DMS153 treated with DMSO at 0.1 percent for 48 hours (cell line): Measurements from ENCODE around the gene EYS.

Experiments used
- DNase-seq: peaks from one replicate; lab custom pipeline; 2025; ENCODE audit not compliant: unreplicated experiment; lab: John Stamatoyannopoulos, UW

EYS gene

DNA sequence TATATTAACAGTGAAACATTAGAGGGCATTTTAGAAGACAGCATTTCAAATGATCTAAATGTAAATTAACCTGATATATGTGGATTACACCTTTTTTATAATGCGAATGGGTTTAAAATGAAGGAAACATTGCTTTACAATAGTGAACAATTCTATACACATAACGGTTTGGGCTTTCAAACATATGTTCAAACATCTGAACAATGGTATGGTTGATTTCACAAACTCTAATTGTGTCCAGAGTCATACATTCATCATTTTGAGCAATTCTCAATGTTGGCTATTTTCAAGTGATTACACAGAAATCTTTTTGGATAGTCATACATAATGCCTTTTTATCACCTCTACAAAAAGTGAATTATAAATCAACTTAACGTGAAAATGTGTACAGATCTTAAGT lies 1493.3 kb downstream of the EYS start:
- DNase-seq: no peak

DNA sequence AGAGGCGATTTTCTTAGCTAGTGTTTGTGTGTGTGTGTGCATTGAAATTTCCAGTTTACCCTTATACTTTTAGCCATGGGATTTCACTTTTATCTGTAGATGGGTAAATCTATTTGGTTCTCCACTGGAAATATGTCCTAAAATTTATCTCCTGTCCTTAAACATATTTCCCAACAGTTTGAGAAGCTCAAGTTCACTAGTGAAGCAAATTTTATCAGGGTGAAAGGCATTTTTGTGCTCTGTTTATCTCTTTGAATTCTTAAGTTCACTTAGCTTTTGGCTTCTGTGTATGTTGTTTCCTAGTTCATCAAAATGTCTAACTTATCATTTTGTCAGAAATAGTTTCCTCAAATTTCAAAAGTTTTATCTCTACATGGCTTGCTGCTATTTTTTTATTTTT lies 1509.8 kb downstream of the EYS start:
- no peak for DNase-seq

DNA sequence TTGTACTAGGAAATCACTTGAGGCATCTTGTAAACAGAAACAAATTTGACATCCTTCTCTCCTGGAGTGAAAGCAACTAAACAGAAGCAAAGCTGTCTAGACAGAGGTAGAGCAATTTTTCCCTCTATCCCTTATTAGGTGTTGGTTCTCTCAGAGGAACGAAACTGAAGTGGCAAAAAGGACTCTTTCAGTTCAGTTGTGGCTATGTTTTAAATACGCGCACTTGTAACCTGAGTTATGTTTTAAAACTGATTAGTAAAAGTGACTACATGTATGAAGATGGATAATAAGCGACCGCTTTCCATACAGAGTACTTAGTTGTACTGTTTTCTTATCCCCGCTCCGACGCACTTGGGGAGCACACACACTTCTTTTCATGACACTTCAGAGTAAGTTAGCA lies 1520.4 kb downstream of the EYS start:
- no peak for DNase-seq

DNA sequence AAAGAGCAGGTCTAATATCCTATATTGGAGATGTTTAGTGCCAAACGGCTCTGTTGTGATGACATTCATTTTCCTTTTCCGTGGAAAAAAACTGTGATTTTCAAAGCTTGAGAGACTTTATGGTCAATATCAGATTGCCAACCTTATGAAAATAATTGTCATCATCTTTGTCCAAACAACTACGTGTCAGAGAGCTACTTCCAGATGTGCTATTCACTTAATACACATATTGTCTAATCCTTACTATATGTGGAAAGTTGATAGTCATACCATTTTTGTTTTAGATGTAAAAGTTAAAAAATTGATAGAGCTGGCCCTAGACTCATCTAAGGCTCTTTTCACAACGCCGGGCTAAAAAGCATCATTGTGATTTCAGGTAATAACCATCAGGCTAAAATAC lies 1521.4 kb downstream of the EYS start:
- no peak for DNase-seq

DNA sequence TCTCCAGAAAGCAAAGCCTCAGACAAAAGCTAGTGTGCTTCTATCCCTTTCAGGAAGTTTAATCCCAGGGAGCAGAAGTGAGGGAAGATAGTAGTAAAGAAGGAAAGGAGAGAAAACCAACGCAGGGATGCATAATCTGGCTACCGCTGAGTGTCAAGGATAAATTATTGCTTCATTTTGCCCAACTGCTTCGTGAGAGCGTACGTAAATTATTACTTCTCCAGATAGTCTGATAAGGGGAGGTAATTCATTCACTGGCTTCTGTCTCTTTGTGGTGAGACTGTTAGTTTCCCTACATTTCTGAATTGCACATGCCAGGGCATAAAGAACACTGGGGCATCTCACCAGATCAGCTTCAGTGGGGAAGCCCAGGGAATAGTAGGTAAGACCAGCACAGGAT lies 1531.7 kb downstream of the EYS start:
- no peak for DNase-seq

DNA sequence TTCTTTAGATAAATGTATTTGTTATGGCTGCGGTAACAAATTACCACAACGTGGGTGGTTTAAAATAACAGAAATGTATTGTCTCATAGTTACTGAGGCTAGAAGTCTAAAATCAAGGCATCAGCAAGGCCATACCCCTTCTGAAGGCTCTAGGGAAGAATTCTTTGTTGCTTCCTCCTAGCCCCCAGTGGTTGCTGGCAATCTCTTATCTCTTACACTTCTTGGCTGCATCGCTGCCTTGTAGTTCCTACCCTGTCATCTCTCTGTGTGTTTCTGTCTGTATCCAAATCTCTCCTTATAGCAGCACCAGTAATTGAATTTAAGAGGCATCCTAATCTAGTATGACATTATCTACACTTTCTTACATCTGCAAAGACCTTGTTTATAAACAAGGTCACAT lies 1536.7 kb downstream of the EYS start:
- no peak for DNase-seq

DNA sequence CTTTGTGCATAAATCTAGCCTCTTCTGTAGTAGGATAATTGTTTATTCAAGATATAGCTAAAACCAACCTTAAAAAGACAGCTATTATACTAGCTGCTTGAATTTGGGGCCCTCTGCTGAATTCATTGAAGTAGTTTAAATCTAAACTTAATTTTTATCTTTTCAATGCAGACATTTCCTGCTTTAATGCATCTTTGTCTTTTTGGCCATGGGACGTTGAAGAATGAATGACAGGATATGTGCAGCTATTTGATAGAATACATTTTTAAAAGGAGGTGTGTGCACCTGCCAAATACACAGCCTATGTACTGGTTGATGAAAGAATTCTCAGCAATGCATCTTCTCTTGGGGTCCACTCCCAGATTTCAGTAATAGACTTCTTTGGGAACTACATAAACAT lies 1546.5 kb downstream of the EYS start:
- no peak for DNase-seq

DNA sequence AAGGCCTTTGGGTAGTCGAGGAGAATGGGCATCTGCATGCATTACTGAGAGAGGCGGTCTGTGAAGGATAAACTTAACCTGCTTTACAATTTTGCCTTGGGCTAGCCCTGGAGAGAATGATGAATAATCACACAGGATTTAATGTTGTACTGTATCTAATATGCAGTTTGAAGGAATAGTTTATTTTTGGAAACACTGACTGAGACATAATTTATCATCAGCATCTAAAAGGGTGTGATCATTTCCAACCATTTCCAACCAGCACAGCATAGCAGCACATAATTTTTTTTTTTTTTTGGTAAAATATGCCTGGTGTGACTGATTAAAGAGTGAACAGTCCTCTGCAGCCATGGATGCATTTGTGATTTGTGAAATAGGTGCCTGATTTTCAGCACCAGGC lies 1552.0 kb downstream of the EYS start:
- no peak for DNase-seq

DNA sequence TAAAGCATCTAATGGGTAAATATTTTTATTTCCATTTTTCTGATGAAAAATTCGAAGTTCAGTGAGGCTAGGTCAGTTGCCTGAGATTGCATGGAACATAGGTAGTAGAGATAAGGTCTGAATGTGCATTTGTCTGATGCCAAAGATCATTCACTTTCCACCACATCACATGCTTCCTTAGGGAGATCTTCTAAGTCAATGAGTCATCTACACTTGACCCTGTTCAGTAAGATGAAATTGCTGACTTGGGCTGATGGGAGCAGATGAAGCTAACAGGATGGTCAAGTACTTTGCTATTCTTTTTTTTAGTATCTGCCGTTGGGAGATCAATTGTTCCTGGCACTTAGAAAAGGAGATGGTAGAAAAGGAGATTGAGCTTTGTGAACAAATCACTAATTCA lies 1560.2 kb downstream of the EYS start:
- no peak for DNase-seq

DNA sequence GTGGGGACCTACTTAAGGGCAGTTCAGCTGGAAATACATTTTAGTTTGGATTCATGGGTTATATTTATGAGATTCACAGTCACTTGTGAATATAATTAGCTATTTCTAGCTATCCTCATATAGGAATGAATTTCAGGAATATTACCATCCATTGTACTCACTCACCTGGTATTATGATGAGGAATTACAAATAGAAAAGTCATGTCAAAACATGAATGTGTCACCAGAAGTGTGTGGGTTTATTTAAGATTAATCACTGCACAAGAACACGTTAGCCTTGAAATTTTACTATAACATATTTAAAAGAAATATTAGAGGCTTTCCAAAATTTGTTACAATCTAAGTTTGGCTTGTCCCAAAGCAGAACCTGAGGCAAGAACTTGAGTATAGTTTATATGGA lies 1560.9 kb downstream of the EYS start:
- no peak for DNase-seq

DNA sequence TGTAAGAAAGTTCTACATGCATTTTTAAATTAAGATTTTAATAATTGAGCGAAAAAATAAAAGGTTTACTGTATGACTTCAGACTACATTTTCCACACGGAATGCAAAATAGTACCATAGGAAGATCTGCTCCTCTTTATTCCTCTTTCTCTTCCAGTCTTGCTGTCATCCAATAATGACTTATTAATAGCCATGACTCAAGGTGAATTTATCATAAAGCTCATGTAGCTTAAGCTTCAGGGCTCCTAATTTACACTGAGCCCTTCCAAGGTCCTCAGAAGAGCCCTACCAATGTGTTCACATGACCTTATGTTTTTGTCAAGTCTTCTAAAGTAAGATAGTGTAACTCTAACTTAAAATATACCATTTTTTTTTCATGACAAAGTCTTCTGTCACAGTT lies 1561.4 kb downstream of the EYS start:
- no peak for DNase-seq

DNA sequence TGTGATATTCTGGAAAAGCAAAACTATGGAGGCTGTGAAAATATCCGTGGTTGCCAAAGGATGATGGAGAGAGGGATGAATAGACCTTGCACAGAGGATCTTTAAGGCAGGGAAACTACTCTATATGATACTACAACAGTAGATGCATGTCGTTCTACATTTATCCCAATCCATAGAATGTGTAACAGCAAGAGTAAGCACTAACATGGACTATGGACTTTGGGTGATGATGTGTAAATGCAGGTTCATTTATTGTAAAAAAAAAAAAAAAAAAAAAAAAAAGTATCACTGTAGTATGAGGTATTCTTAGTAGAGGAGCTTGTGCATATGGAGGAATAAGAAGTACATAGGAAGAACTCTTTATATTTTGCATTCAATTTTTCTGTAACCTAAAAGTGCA lies 1563.9 kb downstream of the EYS start:
- DNase-seq: no peak

DNA sequence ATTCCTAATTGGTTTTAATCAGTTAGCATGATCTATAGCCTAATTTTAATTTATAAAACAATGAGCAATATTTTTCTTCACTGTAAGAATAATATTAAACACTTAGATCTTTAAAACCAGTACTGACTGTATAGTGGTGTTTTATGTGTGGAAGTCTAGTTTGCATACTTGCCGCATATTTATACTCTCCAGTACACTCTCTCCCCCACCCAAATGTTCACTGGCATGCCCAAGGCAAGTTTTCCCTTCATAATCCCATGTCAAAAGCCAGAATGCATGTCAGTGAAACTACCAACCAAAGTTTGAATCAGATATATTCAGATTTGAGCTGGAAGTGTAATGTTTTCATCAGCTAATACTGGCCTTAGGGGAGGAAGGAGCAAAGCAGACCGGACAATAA lies 1565.3 kb downstream of the EYS start:
- no peak for DNase-seq

DNA sequence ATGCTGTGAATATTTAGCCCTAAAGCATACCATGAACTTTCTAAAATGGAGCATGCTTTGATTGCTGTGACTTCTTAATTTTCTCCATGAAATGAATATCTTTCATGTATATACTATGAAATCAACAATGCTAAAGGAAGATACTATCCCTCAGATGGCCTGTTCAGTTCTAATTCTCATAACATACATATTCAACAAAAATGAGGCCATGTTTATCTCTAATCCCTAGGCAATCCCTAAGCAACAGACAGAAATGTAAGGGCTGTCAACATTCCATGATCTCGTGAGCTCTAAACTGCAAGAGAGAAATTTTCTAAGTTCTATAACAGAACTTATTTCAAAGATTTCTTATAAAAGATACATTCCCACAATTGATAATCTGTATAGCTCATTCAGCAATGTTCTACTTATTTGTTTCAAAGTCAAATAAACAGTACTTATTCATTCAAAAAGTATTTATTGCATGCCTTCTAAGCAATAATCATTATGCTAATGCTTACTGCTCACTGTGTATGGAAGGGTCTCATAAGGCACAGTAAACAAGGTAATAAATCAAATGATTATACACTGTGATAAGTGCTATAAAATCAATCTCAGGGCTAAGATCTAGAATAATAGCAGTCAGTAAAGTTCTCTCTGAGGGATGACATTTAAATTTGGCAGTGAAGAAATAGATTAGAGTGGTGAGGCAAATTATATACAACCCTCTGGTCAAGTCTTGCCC lies 1578.6 kb downstream of the EYS start:
- DNase-seq: no peak

DNA sequence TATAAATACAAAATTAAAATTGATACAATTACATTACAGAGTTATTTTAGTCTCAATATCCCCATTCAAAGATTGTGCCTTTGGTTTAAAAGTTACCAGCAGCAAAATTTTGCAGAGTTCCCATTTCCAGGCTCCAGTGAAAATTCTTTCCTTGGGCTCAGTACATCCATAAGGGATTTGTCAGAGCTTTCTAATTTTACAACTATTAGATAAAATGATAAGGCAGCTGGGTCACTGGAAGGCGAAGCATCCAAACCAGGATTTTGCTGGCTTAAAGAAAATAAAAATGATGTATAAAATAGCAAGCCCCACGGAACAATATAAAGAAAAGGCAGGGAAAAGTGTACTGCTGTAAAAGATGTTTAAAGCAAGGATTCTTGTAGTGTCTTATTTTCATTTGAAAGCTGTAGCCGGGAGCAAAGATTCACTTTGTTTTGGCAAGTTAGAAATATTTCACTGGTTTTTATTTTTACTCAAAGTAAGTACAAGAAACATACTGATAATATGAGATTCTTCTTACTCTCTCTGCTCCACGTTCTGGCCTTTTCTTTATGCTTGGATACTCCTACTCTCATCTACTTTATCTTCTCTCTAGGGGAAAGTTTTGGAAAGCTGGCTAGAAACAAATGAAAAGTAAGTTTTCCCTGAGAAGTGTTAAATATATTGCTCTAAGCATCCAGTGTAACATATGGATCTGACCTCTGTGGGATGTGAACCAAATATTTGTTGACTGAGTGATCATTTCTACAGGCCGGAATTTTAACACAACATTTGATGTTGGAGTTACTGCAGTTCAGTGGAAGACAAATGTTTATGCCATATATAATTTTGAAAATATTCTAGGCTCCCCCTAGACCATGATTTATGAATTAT lies 1583.0 kb downstream of the EYS start:
- DNase-seq: no peak

DNA sequence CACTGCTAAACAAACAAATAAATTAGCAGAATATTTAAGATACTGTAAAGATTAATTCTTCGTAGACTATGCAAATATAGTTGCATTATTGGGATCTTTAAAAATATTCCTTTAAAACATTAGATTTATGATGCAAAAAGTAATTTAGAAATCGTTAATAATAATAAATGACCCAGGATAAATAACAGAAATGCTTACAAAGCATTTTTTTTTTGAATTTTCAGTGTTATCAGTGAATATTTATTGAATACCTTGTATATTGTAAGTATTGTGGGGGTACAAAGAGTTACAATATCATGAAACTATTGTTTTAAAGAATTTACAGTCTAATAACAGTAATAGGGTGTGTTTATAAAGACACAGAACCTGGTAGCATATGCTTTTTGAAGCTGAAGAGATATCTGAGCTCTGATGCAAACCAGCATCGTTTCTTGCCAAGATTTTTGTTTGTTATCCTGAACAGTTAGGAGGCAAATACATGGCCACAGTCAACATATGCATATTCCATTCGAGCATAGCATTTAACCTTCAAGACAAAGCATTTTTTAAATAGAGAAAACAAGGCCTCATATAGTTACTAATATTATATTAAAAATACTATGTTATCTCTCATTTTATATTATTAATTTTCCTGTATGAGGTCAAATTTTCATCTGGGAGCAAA lies 1584.2 kb downstream of the EYS start:
- no peak for DNase-seq

DNA sequence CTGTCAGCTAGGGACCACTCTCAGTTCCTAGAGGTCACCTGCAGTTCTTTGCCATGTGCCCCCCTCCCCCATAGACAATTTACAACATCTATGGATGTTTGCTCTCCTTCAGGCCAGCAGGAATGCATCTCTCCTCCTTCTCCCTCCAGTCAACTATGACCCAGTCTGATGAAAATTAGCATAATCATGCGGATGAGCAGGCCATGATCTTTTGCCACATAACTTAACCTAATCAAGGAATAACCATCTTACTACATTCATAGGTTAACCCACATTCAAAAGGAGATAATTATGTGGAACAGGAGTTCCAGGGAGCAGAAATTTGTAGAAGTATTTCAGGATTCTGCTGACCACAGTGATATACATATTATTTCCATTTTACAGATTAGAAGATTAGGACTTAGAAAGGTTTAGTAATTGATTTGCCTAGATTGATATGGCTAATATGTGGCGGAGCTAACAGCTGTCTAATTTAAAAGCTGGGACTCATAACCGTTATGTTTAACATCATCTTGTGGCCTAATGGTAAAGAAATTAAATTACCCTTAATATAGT lies 1585.9 kb downstream of the EYS start:
- DNase-seq: no peak

DNA sequence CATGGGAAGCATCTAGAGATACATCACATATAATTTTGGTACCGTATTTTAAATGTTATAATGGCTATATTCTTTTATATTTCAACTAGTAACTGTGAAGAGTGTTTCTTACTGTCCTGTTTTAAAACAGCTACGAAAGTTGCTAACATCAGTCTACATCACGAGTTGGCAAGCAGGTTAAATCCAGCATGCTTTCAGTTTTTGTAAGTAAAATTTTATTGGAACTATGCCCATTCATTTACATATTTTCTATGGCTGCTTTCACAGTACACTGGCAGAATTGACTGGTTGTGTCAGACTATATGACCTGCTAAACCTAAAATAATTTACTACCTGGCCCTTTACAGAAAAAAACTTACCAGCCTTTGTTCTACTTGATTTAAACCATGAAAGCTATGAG lies 1593.3 kb downstream of the EYS start:
- DNase-seq: no peak

DNA sequence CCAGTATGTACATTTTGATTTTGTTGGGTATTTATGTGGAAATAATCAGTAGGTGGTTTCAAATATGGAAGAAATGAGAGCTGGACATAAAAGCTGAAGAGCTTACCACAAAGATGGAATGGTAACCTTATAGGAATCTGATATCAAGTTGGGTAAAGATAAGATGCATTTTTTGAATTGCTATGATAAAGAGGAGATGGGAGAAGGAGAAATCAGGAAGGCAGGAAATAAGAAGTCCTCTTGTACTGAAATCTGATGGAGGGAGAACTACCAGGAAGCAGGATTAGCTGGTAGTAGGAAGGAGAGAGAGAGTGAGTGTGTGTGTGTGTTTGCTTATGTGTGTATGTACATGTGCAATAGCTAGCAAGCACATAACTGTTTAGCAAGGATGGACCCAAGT lies 1603.0 kb downstream of the EYS start:
- no peak for DNase-seq

DNA sequence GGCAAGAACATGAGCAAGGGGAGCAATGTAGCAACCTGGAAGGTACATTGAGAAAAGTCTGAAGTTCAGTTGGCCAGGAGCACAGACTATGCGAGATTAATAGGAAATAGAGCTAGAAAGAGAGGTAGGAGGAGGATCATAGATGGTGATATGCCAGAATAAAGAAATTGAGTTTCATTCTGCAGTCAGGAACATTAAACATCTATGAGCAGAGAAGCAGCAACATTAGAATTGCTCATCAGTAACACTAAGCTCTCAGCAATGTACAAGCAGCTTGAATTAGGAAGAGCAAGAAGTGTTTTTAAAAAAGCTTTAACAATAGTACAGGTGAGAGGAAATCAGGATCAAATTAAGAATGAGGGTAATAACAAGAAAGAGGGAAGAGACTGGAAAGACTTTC lies 1603.5 kb downstream of the EYS start:
- no peak for DNase-seq

DNA sequence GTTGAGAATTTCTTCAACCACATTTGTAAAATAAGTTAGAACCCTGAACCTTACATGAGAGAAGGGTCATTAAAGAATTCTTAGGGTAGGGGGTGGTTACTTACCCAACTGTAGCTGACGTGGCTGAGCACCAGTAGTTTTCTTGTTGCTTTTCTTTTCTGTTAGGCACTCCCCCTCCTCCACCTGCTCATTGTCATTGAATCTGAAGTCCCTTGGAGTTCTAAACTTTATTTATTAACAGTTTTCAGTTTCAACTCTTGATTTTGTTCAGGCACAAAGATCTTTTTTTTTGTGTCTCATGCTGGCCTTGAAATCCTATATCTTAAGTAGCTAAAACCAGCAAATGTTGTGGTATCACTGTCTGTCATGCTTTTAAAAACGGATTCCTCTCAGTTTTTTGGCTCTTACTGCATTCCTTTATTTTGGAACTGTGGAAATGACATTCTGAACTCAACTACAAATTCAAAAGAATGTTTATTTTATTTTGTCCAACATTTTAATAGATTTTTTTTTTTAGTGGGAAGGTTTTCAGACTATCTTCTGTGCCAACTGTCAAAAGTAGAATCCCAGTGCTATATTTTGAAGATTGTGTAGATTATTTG lies 1606.2 kb downstream of the EYS start:
- DNase-seq: no peak
